GM10248 (cell line): ENCODE data around the gene GTF2I.
"Not testable (repeated sequence)": the region's sequence is repeated elsewhere in the genome, so short reads cannot be mapped to it uniquely, and the experiment has no call there.

ENCODE experiments used
- CTCF ChIA-PET: fragments of 300-600 bp; sonication (Branson Sonifier 250); formaldehyde crosslinking; extraction: SDS; loops from one replicate; lab custom pipeline; 2021; ENCODE audit warnings: antibody characterized with exemption; lab: Yijun Ruan, JAX
- POLR2A ChIA-PET: fragments of 350-650 bp; sonication (Branson Sonifier 250); formaldehyde crosslinking; extraction: SDS; loops from one replicate; lab custom pipeline; 2020; ENCODE audit warnings: antibody characterized with exemption; lab: Yijun Ruan, JAX
- DNase-seq: peaks from one replicate; pipeline ENCODE4 v3.0.0; 2012; ENCODE audit errors: extremely low spot score
- CTCF ChIP-seq: IDR thresholded peaks from 2 replicates; pipeline ENCODE4 v1.5.1; 2012; ENCODE audit warnings: mild to moderate bottlenecking, low read depth; ENCODE audit errors: extremely low read depth, missing control alignments, control extremely low read depth

GTF2I gene

GRCh38 chr7:74684921-74685320, 27.4 kb downstream of the GTF2I start:
- TF ChIP-seq CTCF, result no peak
- DNase-seq, result no peak
- CTCF ChIA-PET, result no interaction called here
- POLR2A ChIA-PET, result no interaction called here

- no peak for TF ChIP-seq CTCF
- DNase-seq, result no peak
- CTCF ChIA-PET, result no interaction called here
- POLR2A ChIA-PET, result no interaction called here
Measured at GRCh38 chr7:74690474-74690873, 33.0 kb downstream of the GTF2I start.

- DNase-seq, CTCF ChIA-PET, POLR2A ChIA-PET: not testable (repeated sequence)
Measured at GRCh38 chr7:74704419-74704818, 46.9 kb downstream of the GTF2I start.

GRCh38 chr7:74707238-74707637, 49.7 kb downstream of the GTF2I start:
- no peak for TF ChIP-seq CTCF
- no peak for DNase-seq
- ChIA-PET POLR2A (no interaction called here), CTCF (no interaction called here)

- no peak for DNase-seq
- CTCF ChIA-PET, result interaction anchor here (1.3 to 2.5 kb wide), 4 partner anchors 8 to 16 kb away, joined by 3 to 12 read pairs (median 6); no protein-coding TSS in a partner anchor
- POLR2A ChIA-PET, result no interaction called here
- TF ChIP-seq CTCF, result no peak
Measured at GRCh38 chr7:74708569-74709275, 51.2 kb downstream of the GTF2I start.

GRCh38 chr7:74709880-74710671, 52.6 kb downstream of the GTF2I start:
- DNase-seq, result no peak
- TF ChIP-seq CTCF, result no peak
- ChIA-PET POLR2A (no interaction called here), CTCF (interaction anchor here (0.6 to 2.5 kb wide), 5 partner anchors 10 to 339 kb away, joined by 3 to 12 read pairs (median 3); no protein-coding TSS in a partner anchor)

GRCh38 chr7:74713567-74713966, 56.0 kb downstream of the GTF2I start:
- TF ChIP-seq CTCF, result no peak
- DNase-seq, result no peak
- CTCF ChIA-PET, result no interaction called here
- POLR2A ChIA-PET, result no interaction called here
